ENCODE results near the gene EFCAB9.
"Not testable (repeated sequence)": the region's sequence is repeated elsewhere in the genome, so short reads cannot be mapped to it uniquely, and the experiment has no call there.

The EFCAB9 gene

DNA sequence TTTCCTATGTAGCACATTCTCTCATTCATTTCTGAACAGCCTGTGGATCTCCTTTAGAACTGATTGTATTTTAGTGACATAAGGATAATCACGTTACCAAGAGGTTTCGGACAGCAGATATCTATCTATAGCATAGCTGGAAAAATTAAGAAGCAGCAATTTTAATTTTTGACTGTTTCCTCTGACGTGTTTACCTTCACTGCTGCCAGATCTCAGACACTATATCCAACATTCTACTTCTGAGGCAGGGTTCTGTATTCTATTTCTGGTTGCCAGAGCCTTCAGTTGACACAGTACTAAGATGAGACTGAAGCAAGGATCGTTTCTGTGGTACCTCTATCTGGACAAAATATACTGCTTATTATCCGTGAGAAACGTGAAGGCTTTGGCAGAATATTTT, at the start of gene EFCAB9:
TSS of gene EFCAB9 (plus strand) at position 301 of the 400 bp plus-strand sequence. CDS start at position 302, 1 bp downstream.
- peaks cover 1% of the 10 kb centered on the region for H3K4me1 Mint-ChIP-seq (ENCODE audit: low read depth)
- DNase-seq: no peak
- no peak within 1 kb of the TSS for H3K4me3 Mint-ChIP-seq
- H3K9me3 Mint-ChIP-seq: no peaks in the 10 kb centered on the region
- H3K36me3 Mint-ChIP-seq (ENCODE audit: low read depth): no peaks in the 10 kb centered on the region
- H3K27me3 Mint-ChIP-seq: peaks cover 9% of the 10 kb centered on the region
- H3K27ac Mint-ChIP-seq: no peak within 1 kb of the TSS

DNA sequence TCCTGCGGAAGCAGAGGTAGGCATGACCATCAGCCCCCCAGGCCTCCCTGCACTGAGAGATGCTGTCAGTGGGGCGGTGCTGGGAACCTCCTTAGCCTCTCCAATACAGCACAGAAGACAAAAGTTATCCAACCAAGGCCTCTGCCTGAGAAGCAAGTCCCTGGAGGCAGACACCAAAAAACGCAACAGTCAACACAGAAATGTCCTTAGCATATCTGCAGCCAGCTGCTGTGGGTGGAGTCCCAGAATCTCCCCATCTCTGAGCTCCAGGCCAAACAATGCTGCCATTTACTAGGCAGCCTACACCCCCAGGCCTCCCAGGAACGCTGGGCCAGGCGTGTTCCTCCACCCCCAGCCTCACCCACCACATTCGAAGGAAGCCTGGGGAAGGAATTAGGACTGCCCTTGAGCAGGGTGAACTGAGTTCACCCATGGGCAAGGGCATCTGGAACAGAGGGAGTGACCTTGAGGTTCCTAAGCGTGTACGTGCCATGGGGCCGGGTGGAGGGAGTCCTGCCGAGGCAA, 49.6 kb upstream of the EFCAB9 start:
- Mint-ChIP-seq H3K4me1 (ENCODE audit: low read depth) (peaks cover 95% of the 10 kb centered on the region), H3K4me3 (no peak overlapping the region), H3K27me3 (no peaks in the 10 kb centered on the region), H3K9me3 (no peaks in the 10 kb centered on the region), H3K36me3 (ENCODE audit: low read depth) (peaks cover 62% of the 10 kb centered on the region), H3K27ac (peak overlapping the region; percentile 90)
- DNase-seq: no peak

DNA sequence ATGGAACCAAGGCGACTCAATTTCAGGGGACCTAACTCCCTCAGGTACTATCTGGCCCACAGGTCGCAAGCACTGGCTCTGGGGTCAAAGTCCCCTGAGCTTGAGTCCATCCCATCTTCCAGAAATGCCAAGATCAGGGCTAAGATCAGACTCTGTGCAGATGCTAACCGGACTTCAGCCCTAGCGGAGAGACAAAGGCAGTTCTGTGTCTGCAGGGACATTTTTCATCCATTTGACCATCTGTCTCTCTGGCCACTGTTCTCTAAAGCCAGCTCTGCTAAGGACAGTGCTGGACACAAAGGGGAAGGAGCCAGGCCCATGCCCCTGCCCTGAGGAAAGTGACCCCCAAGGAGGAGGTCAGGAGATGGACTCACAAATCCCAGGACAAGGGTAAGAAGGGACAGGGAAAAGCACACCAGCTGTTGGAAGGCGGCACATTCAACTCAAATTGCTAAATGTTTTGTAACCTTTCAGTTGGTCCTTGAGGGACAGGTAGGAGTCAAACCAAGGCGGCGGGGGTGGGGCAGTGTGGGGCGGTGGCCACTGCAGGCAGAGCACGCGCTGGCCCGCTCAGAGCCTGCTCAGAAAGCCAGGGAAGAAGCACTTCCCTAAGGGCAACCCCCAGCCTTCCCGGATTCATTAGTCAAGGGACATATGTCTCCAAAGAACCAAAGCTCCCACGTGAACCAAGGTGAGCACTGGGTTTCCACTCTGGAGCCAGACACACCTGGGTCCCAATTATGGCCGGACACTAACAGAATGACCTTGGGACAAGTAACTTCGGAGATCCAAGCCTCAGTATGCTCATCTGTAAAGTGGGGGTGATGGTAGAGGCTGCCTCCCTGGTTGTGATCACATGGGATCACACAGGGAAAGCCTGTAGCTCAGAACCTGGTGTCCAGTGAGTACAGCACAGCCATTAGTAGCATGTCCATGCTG, 48.8 kb upstream of the EFCAB9 start:
- Mint-ChIP-seq H3K27me3 (no peaks in the 10 kb centered on the region), H3K36me3 (ENCODE audit: low read depth) (peaks cover 58% of the 10 kb centered on the region), H3K4me1 (ENCODE audit: low read depth) (peaks cover 91% of the 10 kb centered on the region), H3K9me3 (no peaks in the 10 kb centered on the region), H3K4me3 (no peak overlapping the region), H3K27ac (peak overlapping the region; percentile 90)
- DNase-seq: no peak

DNA sequence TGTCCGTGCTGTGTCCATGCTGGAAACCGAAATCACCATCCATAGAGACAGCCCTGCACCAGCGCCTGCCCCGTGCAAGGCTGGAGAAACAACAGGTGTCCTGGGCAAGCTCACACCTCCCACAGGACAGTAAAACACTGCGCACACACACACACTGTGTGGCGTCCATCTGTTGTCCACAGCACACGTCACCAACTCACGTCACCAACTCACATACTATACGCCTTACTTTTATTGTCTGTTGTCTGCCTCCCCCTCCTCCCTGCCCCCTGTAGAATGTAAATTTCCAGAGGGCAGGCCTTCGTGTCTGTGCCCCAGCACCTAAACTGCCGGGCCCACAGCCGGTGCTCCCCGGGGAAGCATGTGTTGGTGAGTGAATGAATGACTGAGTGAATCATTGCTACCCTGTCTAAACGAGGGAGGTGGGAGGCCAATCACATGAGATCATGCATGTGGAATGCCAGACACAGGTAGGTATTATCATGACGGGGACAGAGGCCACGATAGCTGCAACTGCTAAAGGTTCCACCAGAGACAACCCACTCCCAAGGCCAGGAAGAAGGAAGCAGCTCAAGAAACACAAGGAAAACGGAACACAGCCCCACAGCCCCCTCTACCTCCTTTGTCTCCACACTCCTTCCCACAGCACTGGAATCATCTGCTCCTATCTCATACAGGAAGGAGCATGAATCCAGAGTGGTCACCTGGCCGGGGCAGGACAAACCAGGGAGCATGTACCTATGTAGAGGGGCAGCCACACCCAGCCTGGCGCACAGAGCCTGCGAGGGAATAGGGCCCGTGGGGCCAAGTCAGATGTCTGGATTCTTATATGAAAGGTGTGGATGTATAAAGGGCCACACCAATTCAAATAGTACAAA, 47.9 kb upstream of the EFCAB9 start:
- H3K27me3 Mint-ChIP-seq: no peaks in the 10 kb centered on the region
- peak overlapping the region; percentile 90 for H3K27ac Mint-ChIP-seq
- H3K4me1 Mint-ChIP-seq (ENCODE audit: low read depth): peaks cover 92% of the 10 kb centered on the region
- H3K9me3 Mint-ChIP-seq: no peaks in the 10 kb centered on the region
- H3K4me3 Mint-ChIP-seq: no peak overlapping the region
- H3K36me3 Mint-ChIP-seq (ENCODE audit: low read depth): peaks cover 62% of the 10 kb centered on the region
- no peak for DNase-seq

DNA sequence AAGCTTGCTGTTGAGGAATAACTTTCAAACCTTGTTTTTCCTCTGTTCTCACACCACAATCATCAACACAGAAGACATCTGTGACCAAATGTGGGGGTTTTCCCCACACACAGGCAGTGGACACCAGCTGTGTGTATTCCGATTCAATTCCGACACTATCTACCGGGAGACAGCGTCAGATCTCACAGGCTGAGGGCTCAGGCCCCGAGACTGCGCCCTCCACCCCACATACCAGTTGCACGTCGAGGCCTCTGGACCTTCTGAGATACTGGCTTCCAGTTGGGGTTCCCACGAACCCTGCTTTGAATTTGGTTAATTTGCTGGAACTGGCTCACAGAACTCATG, 47.3 kb upstream of the EFCAB9 start:
- DNase-seq: no peak
- H3K27me3 Mint-ChIP-seq: no peaks in the 10 kb centered on the region
- peaks cover 62% of the 10 kb centered on the region for H3K36me3 Mint-ChIP-seq (ENCODE audit: low read depth)
- H3K4me1 Mint-ChIP-seq (ENCODE audit: low read depth): peaks cover 95% of the 10 kb centered on the region
- no peaks in the 10 kb centered on the region for H3K9me3 Mint-ChIP-seq
- no peak overlapping the region for H3K4me3 Mint-ChIP-seq
- peak overlapping the region; percentile 90 for H3K27ac Mint-ChIP-seq

DNA sequence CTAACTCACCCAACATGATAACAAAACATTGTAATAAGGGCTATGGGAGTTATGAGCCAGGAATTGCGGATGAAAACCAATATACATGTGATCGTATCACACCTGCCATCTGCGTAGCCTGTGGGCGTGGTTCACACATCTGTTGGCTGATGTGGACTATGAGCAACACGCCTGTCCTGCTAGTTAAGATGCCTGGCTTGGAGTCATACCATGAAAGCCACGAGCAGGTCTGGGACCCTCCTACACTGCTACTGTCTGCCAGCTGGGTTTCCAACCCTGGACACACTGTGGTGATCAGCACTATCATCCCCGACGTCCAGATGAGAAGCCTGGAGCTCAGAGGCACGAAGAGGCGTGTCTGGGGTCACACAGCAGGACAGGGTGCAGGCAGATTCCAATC, 46.1 kb upstream of the EFCAB9 start:
- H3K9me3 Mint-ChIP-seq: no peaks in the 10 kb centered on the region
- no peaks in the 10 kb centered on the region for H3K27me3 Mint-ChIP-seq
- no peak for DNase-seq
- peaks cover 67% of the 10 kb centered on the region for H3K36me3 Mint-ChIP-seq (ENCODE audit: low read depth)
- no peak overlapping the region for H3K4me3 Mint-ChIP-seq
- H3K27ac Mint-ChIP-seq: peak overlapping the region; percentile 90
- H3K4me1 Mint-ChIP-seq (ENCODE audit: low read depth): peaks cover 94% of the 10 kb centered on the region

DNA sequence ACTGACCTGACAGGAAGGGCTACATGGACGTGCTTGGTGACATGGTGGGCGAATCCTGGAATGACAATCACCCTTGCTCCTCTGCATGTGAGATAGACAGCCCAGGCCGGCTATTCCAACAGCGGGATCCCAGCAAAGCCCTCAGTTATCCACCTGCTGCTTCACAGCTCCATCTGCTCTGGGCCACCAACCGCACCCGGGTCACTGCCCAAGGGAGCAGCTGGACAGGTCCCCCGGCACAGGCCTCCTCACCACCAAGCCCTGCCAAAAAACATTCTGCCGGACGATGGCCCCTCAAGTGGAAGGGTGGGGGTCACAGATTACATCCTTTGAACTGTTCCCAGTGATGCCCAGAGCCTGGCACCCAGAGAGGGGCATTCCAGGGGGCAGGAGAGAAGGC, 45.6 kb upstream of the EFCAB9 start:
- peaks cover 73% of the 10 kb centered on the region for H3K36me3 Mint-ChIP-seq (ENCODE audit: low read depth)
- peak overlapping the region; percentile 90 for H3K27ac Mint-ChIP-seq
- DNase-seq: no peak
- H3K4me3 Mint-ChIP-seq: no peak overlapping the region
- H3K9me3 Mint-ChIP-seq: no peaks in the 10 kb centered on the region
- peaks cover 93% of the 10 kb centered on the region for H3K4me1 Mint-ChIP-seq (ENCODE audit: low read depth)
- H3K27me3 Mint-ChIP-seq: no peaks in the 10 kb centered on the region

DNA sequence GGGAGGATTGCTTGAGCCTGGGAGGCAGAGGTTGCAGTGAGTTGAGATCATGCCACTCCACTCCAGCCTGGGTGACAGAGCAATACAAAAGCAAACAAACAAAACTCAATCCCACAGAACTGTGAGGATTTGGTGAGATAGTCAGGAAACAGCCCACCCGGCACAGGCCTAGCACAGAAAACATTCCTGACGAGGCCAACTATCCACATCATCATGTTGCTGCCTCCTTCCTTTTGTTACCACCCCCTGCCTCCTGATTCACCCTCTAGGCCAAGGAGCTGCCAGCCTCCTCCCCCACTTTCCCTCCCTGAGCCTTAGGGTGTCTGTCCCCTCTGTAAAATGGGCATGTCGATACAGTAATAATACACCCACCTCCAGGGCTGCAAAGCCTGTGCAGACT, 44.9 kb upstream of the EFCAB9 start:
- Mint-ChIP-seq H3K27ac (peak overlapping the region; percentile 90), H3K36me3 (ENCODE audit: low read depth) (peaks cover 80% of the 10 kb centered on the region), H3K9me3 (no peaks in the 10 kb centered on the region), H3K4me1 (ENCODE audit: low read depth) (peaks cover 93% of the 10 kb centered on the region), H3K4me3 (no peak overlapping the region), H3K27me3 (no peaks in the 10 kb centered on the region)
- no peak for DNase-seq

DNA sequence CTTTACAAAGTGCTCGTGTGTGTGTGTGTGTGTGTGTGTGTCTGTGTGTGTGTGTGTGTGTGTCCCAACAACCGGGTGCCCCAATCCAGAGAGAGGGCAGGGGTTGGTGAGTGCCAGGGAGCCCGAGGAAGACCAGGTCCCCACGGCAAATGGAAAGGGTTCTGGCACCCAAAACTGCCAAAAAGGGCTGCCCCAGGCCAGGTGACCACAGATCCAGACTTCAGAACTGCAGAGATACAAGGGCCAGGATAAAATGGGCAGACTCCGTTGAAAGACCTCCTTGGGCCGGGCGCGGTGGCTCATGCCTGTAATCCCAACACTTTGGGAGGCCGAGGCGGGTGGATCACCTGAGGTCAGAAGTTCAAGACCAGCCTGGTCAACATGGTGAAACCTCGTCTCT, 44.5 kb upstream of the EFCAB9 start:
- H3K27ac Mint-ChIP-seq: peak overlapping the region; percentile 90
- H3K4me3 Mint-ChIP-seq, H3K27me3 Mint-ChIP-seq, DNase-seq, H3K9me3 Mint-ChIP-seq: not testable (repeated sequence)
- H3K36me3 Mint-ChIP-seq (ENCODE audit: low read depth): peaks cover 80% of the 10 kb centered on the region
- peaks cover 93% of the 10 kb centered on the region for H3K4me1 Mint-ChIP-seq (ENCODE audit: low read depth)

DNA sequence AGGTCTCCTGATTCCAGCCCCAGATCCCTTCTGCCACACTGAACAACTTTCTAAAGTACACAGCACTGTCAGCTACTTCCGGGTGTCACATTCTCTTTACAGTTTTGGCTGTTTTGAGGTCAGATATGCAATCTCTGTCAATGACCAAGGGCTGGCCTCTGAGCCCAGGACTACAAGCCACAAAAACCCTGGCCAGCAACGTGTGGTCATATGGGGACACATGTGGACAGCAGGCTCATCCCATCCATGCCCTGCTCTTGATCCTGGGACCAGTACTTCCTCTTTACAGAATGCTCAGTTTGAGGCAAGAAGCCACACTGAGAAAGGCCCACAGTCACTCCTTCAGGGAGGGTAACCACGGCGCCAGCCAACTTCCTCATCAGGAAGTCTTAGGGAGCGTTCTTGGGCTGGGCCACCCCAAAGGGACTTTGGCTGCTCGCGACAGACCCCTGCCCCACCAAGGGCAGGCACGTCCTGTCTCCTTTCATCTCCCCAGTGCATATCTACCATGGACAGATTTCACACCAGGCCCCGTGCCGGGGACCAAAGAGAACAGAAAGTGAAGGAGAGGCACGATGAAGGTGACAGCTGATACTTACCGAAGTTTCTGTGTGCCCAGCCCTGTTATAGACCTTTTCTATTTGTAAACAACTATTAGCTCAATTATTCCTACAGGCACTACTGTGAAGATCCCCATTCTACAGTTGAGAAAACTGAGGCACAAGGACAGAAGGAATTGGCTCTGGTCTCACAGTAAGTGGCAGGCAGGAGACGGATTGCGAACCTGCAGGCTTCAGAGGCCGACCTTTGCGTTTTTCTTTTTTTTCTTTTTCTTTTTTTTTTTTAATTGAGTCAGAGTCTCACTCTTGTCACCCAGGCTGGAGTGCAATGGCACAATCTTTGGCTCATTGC, 43.2 kb upstream of the EFCAB9 start:
- Mint-ChIP-seq H3K4me3 (peak overlapping the region; percentile 61), H3K27ac (peak overlapping the region; percentile 94), H3K4me1 (ENCODE audit: low read depth) (peaks cover 88% of the 10 kb centered on the region), H3K9me3 (no peaks in the 10 kb centered on the region), H3K27me3 (no peaks in the 10 kb centered on the region), H3K36me3 (ENCODE audit: low read depth) (peaks cover 91% of the 10 kb centered on the region)
- DNase-seq: peak; percentile 47

DNA sequence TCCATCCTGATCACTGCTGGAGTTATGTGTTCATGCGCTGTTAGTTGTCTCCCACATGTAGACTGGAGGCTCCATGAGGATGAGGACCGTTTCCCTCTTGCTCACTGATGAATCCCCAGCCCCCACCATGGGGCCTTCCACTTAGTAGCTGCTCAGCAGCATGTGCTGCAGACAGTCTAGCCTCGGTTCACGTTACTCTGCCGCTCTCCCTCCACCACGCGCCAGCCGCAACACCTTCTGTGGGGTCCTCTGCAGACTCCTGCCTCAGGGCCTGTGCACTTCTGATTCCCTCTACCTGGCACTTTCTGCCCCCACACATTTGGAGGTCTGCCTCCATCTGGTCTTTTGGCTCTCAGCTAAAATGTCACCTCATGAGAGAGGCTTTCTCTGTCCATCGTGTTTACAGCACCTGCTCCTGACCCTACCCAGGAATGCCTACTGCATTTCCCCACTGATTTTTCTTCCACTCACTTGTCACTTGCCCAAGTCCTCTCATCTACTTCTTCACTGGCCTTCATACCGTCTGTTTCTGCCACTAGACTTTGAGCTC, 42.2 kb upstream of the EFCAB9 start:
- H3K4me1 Mint-ChIP-seq (ENCODE audit: low read depth): peaks cover 85% of the 10 kb centered on the region
- H3K27ac Mint-ChIP-seq: peak overlapping the region; percentile 94
- DNase-seq: no peak

DNA sequence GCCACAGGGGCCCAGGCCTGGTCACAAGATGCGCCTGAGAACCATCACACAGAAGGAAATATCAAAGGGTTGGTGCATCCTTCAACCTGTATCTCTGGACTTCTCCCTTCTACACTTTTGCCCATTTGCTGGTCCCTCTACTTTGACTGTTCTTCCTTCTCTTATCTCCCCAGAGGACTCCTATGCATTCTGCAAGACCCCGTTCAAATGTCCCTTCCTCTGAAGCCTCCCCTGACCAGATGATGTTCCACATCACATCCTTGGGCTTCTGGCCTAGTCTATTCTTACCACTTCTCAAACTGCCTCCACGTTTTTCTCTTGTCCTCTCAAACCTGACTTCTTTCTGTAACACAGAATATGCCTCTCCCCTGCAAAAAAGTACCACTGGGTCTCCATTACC, 40.3 kb upstream of the EFCAB9 start:
- Mint-ChIP-seq H3K9me3 (no peaks in the 10 kb centered on the region), H3K27ac (peak overlapping the region; percentile 69), H3K4me1 (ENCODE audit: low read depth) (peaks cover 77% of the 10 kb centered on the region), H3K36me3 (ENCODE audit: low read depth) (peaks cover 89% of the 10 kb centered on the region), H3K4me3 (no peak overlapping the region), H3K27me3 (no peaks in the 10 kb centered on the region)
- no peak for DNase-seq

More for the DNA sequence above, 42.2 kb upstream of the EFCAB9 start:
- Mint-ChIP-seq H3K36me3 (ENCODE audit: low read depth) (peaks cover 93% of the 10 kb centered on the region), H3K9me3 (no peaks in the 10 kb centered on the region), H3K4me3 (peak overlapping the region; percentile 61), H3K27me3 (no peaks in the 10 kb centered on the region)

DNA sequence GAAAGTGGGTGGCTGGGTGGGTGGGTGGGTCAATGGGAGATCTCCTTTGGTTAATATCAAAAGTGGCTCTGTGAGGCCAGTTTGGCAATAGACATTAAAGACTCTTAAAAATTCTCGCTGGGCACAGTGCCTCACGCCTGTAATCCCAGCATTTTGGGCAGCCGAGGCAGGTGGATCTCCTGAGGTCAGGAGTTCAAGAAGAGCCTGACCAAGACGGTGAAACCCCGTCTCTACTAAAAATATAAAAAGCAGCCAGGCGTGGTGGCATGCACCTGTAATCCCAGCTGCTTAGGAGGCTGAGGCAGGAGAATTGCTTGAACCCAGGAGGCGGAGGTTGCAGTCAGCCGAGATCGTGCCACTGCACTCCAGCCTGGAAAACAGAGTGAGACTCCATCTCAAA, 38.9 kb upstream of the EFCAB9 start:
- Mint-ChIP-seq H3K27ac (peak overlapping the region; percentile 69), H3K4me1 (ENCODE audit: low read depth) (peaks cover 76% of the 10 kb centered on the region), H3K36me3 (ENCODE audit: low read depth) (peaks cover 85% of the 10 kb centered on the region)
- H3K27me3 Mint-ChIP-seq, H3K4me3 Mint-ChIP-seq, H3K9me3 Mint-ChIP-seq, DNase-seq: not testable (repeated sequence)

Measured in activated T-cell treated with anti-CD3 and anti-CD28 coated beads, Interleukin-2, amount 50 U/mL, for 24 hours (primary cell).